ENCODE results near the gene MYRFL. TPM values are rescaled to one million over a fixed set of nuclear protein-coding genes. Genes with fewer than 3 reads are reported as not detected.

Gene MYRFL
- total RNA-seq, 6 donors from 2014 or later = 0.10 to 1.8 (median 0.20) TPM; not detected in 3

- Histone ChIP-seq H3K27me3 (no peaks in the 10 kb centered on the region), H3K36me3 (no peaks in the 10 kb centered on the region), H3K4me1 (no peaks in the 10 kb centered on the region), H3K9me3 (no peaks in the 10 kb centered on the region), H3K4me3 (no peak overlapping the region), H3K27ac (no peak overlapping the region)
- DNase-seq (no peak), ATAC-seq (ENCODE audit: low FRiP score in 2 of 2) (no peak)
- no peak for TF ChIP-seq EP300 (IDR thresholded peaks at IDR 0.05)
- TF ChIP-seq POLR2A (IDR thresholded peaks at IDR 0.05) = no peak
- TF ChIP-seq CTCF (IDR thresholded peaks at IDR 0.05) = no peak
- TF ChIP-seq POLR2AphosphoS5 (IDR thresholded peaks at IDR 0.05) = no peak
- WGBS, 2 donors = 43 to 49% methylated on average over 3 of the region's 3 CpGs
Observed at GRCh38 chr12:69929531-69929930, 104.5 kb downstream of the MYRFL start.

GRCh38 chr12:69931569-69931968 is 106.5 kb downstream of the MYRFL start:
- H3K4me3 ChIP-seq = no peak overlapping the region
- H3K36me3 ChIP-seq = no peaks in the 10 kb centered on the region
- ATAC-seq (ENCODE audit: low FRiP score in 2 of 2) (no peak), DNase-seq (no peak)
- no peaks in the 10 kb centered on the region for H3K27me3 ChIP-seq
- no peaks in the 10 kb centered on the region for H3K9me3 ChIP-seq
- no peak for TF ChIP-seq POLR2AphosphoS5 (IDR thresholded peaks at IDR 0.05)
- TF ChIP-seq POLR2A (IDR thresholded peaks at IDR 0.05) = no peak
- TF ChIP-seq CTCF (IDR thresholded peaks at IDR 0.05) = no peak
- no peak for TF ChIP-seq EP300 (IDR thresholded peaks at IDR 0.05)
- 59% methylated on average over 2 of the region's 2 CpGs for WGBS, 2 donors
- no peak overlapping the region for H3K27ac ChIP-seq
- peaks cover 6 to 9% (median 6%) of the 10 kb centered on the region in 4 donors for H3K4me1 ChIP-seq

- no peaks in the 10 kb centered on the region for H3K9me3 ChIP-seq
- H3K27me3 ChIP-seq = no peaks in the 10 kb centered on the region
- H3K27ac ChIP-seq = no peak overlapping the region
- ATAC-seq (ENCODE audit: low FRiP score in 2 of 2) (no peak), DNase-seq (no peak)
- 66 to 74% methylated on average over 2 of the region's 2 CpGs for WGBS, 2 donors
- H3K36me3 ChIP-seq = no peaks in the 10 kb centered on the region
- TF ChIP-seq EP300 (IDR thresholded peaks at IDR 0.05) (no peak), POLR2A (IDR thresholded peaks at IDR 0.05) (no peak), POLR2AphosphoS5 (IDR thresholded peaks at IDR 0.05) (no peak), CTCF (IDR thresholded peaks at IDR 0.05) (no peak)
- no peak overlapping the region for H3K4me3 ChIP-seq
- peaks cover 6 to 9% (median 6%) of the 10 kb centered on the region in 4 donors for H3K4me1 ChIP-seq
Observed at GRCh38 chr12:69932154-69932553, 107.1 kb downstream of the MYRFL start.

- no peaks in the 10 kb centered on the region for H3K36me3 ChIP-seq
- no peak for ATAC-seq (ENCODE audit: low FRiP score in 2 of 2)
- H3K27ac ChIP-seq = no peak overlapping the region
- 70 to 80% methylated on average over 6 of the region's 6 CpGs for WGBS, 2 donors
- TF ChIP-seq POLR2A (IDR thresholded peaks at IDR 0.05) (no peak), EP300 (IDR thresholded peaks at IDR 0.05) (no peak), POLR2AphosphoS5 (IDR thresholded peaks at IDR 0.05) (no peak), CTCF (IDR thresholded peaks at IDR 0.05) (no peak)
- DNase-seq = no peak
- no peaks in the 10 kb centered on the region for H3K9me3 ChIP-seq
- peaks cover 6 to 9% (median 6%) of the 10 kb centered on the region in 4 donors for H3K4me1 ChIP-seq
- no peaks in the 10 kb centered on the region for H3K27me3 ChIP-seq
- no peak overlapping the region for H3K4me3 ChIP-seq
Observed at GRCh38 chr12:69932676-69933552, 107.9 kb downstream of the MYRFL start.

Data from upper lobe of left lung (tissue), 6 donors.